ENCODE results near the gene FUT6.

Gene FUT6

GRCh38 chr19:5808120-5808816 lies 31.2 kb downstream of the FUT6 start:
- H3K27me3 ChIP-seq (ENCODE audit: insufficient read depth, poor library complexity, severe bottlenecking): peaks cover 12% of the 10 kb centered on the region
- H3K27ac ChIP-seq (ENCODE audit: poor library complexity, severe bottlenecking): no peak overlapping the region
- H3K9me3 ChIP-seq (ENCODE audit: severe bottlenecking): no peaks in the 10 kb centered on the region
- no peaks in the 10 kb centered on the region for H3K4me1 ChIP-seq (ENCODE audit: insufficient read depth, poor library complexity, severe bottlenecking)
- ATAC-seq (ENCODE audit: low read depth) (no peak), DNase-seq (ENCODE audit: low spot score) (no peak)
- no peak overlapping the region for H3K4me3 ChIP-seq (ENCODE audit: severe bottlenecking)
- no peaks in the 10 kb centered on the region for H3K36me3 ChIP-seq (ENCODE audit: low read depth)
- TF ChIP-seq CTCF (IDR thresholded peaks at IDR 0.05; ENCODE audit: poor library complexity, severe bottlenecking): no peak

GRCh38 chr19:5806905-5807304 lies 32.6 kb downstream of the FUT6 start:
- TF ChIP-seq CTCF (IDR thresholded peaks at IDR 0.05; ENCODE audit: poor library complexity, severe bottlenecking): no peak
- Histone ChIP-seq H3K36me3 (ENCODE audit: low read depth) (no peaks in the 10 kb centered on the region), H3K9me3 (ENCODE audit: severe bottlenecking) (no peaks in the 10 kb centered on the region), H3K4me1 (ENCODE audit: insufficient read depth, poor library complexity, severe bottlenecking) (no peaks in the 10 kb centered on the region), H3K27me3 (ENCODE audit: insufficient read depth, poor library complexity, severe bottlenecking) (peaks cover 12% of the 10 kb centered on the region), H3K27ac (ENCODE audit: poor library complexity, severe bottlenecking) (no peak overlapping the region), H3K4me3 (ENCODE audit: severe bottlenecking) (no peak overlapping the region)
- ATAC-seq (ENCODE audit: low read depth) (no peak), DNase-seq (ENCODE audit: low spot score) (no peak)

GRCh38 chr19:5806133-5806489 lies 33.4 kb downstream of the FUT6 start:
- peak; percentile 38 for TF ChIP-seq CTCF (IDR thresholded peaks at IDR 0.05; ENCODE audit: poor library complexity, severe bottlenecking)
- ATAC-seq (ENCODE audit: low read depth) (no peak), DNase-seq (ENCODE audit: low spot score) (no peak)
- no peaks in the 10 kb centered on the region for H3K4me1 ChIP-seq (ENCODE audit: insufficient read depth, poor library complexity, severe bottlenecking)
- no peaks in the 10 kb centered on the region for H3K36me3 ChIP-seq (ENCODE audit: low read depth)
- no peaks in the 10 kb centered on the region for H3K9me3 ChIP-seq (ENCODE audit: severe bottlenecking)
- H3K4me3 ChIP-seq (ENCODE audit: severe bottlenecking): no peak overlapping the region
- H3K27me3 ChIP-seq (ENCODE audit: insufficient read depth, poor library complexity, severe bottlenecking): peaks cover 12% of the 10 kb centered on the region
- no peak overlapping the region for H3K27ac ChIP-seq (ENCODE audit: poor library complexity, severe bottlenecking)

GRCh38 chr19:5805462-5806132 lies 33.9 kb downstream of the FUT6 start:
- H3K9me3 ChIP-seq (ENCODE audit: severe bottlenecking): no peaks in the 10 kb centered on the region
- peak overlapping the region; percentile 25 for H3K4me3 ChIP-seq (ENCODE audit: severe bottlenecking)
- DNase-seq (ENCODE audit: low spot score): no peak
- H3K36me3 ChIP-seq (ENCODE audit: low read depth): no peaks in the 10 kb centered on the region
- peaks cover 12% of the 10 kb centered on the region for H3K27me3 ChIP-seq (ENCODE audit: insufficient read depth, poor library complexity, severe bottlenecking)
- no peak overlapping the region for H3K27ac ChIP-seq (ENCODE audit: poor library complexity, severe bottlenecking)
- ATAC-seq (ENCODE audit: low read depth): peak; percentile 37
- peak; percentile 65 for TF ChIP-seq CTCF (IDR thresholded peaks at IDR 0.05; ENCODE audit: poor library complexity, severe bottlenecking)
- no peaks in the 10 kb centered on the region for H3K4me1 ChIP-seq (ENCODE audit: insufficient read depth, poor library complexity, severe bottlenecking)

Measured in RWPE2 (cell line).